GM20000 (cell line): ENCODE results near the gene CABLES1.
"Not testable (repeated sequence)": the region's sequence is repeated elsewhere in the genome, so short reads cannot be mapped to it uniquely, and the experiment has no call there.

Source experiments
- DNase-seq: peaks from one replicate; pipeline ENCODE4 v3.0.0; 2012; ENCODE audit warnings: low spot score
- TF ChIP-seq, protein P1 (sequence below): IDR thresholded peaks from 2 replicates; pipeline ENCODE4 v1.5.1; 2012; ENCODE audit warnings: mild to moderate bottlenecking, control low read depth; ENCODE audit errors: extremely low read depth, missing control alignments

Gene CABLES1

DNA sequence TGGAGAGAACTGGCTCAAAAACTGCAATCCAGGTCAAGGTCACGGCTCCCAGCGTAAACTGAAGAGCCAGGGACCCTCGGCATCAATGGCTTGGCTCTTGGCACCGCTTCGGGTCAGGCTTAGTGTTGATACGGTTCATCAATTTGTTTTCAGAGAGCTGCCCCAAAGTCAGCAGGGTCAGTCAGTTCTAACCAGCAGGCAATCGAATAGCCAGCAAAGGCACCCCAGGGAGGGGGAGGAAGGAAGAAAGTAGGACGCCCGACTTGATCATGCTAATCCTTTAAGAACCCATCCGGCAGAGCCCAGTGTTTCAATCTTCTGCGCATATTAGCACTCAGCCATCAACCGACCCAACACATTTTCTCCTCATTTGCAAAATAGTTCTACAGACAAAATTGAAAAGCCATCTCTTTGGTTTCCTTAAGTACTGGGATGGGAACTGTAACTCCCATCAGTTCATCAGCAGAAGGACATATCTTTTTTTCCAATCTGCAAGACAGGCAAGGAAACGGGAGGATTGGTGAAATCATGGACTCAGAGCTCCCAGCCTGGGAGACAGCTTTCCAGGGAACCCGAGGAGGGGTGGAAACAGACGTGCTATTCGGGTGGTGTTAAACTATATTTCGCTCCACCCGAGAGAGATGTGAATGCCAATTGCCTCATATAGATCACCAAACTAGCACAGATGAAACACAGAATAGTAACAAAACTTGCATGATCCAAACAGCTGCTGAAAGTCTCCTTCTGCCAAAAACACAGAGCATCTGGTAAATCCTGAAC is 40.7 kb upstream of the CABLES1 start:
- TF ChIP-seq, protein P1, sequence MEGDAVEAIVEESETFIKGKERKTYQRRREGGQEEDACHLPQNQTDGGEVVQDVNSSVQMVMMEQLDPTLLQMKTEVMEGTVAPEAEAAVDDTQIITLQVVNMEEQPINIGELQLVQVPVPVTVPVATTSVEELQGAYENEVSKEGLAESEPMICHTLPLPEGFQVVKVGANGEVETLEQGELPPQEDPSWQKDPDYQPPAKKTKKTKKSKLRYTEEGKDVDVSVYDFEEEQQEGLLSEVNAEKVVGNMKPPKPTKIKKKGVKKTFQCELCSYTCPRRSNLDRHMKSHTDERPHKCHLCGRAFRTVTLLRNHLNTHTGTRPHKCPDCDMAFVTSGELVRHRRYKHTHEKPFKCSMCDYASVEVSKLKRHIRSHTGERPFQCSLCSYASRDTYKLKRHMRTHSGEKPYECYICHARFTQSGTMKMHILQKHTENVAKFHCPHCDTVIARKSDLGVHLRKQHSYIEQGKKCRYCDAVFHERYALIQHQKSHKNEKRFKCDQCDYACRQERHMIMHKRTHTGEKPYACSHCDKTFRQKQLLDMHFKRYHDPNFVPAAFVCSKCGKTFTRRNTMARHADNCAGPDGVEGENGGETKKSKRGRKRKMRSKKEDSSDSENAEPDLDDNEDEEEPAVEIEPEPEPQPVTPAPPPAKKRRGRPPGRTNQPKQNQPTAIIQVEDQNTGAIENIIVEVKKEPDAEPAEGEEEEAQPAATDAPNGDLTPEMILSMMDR = no peak
- no peak for DNase-seq

DNA sequence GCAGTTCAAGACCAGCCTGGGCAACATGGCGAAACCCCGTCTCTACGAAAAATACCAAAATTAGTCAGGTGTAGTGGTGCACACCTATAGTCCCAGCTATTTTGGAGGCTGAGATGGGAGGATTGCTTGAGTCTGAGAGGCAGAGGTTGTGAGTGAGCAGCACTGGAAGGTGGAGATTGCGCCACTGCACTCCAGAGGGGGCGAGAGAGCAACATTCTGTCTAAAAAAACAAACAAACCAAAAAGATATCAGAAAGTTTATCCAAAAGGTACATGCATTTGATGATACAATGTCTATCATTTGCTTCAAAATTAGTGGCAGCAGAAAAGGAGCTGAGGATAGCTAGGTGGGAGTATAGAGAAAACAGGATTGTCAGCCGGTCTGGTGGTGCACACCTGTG is 39.8 kb upstream of the CABLES1 start:
- TF ChIP-seq, protein P1 = no peak
- DNase-seq = no peak

DNA sequence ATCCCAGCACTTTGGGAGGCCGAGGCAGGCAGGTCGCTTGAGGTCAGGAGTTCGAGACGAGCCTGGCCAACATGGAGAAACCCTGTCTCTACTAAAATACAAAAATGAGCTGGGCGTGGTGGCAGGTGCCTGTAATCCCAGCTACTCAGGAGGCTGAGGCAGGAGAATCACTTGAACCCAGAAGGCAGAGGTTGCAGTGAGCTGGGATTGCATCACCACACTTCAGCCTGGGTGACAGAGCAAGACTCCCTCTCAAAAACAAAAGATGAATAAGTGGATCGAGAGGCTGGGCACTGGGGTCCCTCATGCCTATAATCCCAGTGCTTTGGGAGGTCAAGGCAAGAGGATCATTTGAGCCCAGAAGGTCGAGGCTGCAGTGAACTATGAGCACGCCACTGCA is 38.3 kb upstream of the CABLES1 start:
- DNase-seq = not testable (repeated sequence)

DNA sequence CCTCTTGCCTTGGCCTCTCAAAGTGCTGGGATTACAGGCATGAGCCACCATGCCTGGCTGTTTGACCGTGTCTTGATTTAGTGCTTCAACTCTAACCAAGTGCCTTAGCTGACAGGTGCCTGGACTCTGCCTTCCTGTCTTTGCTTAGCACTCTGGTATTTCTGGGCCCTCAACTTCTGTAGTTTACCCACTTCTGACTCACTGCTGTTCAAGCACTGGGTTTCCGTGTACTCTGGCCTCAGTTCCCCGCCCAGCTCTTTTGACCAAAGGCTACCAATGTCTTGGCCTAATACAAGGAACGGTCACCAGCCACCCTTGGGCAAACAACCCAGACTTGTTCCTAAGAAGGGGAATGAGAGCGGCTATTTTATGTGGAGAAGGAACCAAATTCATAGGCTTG is 35.7 kb upstream of the CABLES1 start:
- TF ChIP-seq, protein P1 = no peak
- no peak for DNase-seq

DNA sequence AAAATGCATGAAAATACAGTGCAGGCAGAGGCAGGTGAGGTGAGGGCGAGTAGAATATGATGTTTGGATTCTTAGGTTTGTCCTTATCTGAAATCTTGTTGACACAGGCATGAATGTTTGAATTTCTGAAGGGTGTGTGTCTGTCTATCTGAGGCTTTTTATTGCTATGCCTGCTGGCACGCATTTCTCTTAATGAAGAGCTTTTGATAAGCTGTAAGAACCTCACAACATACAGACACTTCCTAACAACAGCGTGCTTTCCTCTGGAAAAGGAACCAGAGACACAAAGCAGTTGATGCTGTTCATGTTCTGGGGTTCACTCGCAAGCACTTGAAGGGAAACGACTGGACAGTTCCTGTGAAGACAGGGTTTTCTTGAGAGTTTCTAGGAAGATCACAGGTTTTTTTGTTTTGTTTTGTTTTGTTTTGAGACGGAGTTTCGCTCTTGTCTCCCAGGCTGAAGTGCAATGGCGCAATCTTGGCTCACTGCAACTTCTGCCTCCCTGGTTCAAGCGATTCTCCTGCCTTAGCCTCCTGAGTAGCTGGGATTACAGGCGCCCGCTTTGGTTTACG is 33.3 kb upstream of the CABLES1 start:
- DNase-seq = no peak
- TF ChIP-seq, protein P1 = no peak

DNA sequence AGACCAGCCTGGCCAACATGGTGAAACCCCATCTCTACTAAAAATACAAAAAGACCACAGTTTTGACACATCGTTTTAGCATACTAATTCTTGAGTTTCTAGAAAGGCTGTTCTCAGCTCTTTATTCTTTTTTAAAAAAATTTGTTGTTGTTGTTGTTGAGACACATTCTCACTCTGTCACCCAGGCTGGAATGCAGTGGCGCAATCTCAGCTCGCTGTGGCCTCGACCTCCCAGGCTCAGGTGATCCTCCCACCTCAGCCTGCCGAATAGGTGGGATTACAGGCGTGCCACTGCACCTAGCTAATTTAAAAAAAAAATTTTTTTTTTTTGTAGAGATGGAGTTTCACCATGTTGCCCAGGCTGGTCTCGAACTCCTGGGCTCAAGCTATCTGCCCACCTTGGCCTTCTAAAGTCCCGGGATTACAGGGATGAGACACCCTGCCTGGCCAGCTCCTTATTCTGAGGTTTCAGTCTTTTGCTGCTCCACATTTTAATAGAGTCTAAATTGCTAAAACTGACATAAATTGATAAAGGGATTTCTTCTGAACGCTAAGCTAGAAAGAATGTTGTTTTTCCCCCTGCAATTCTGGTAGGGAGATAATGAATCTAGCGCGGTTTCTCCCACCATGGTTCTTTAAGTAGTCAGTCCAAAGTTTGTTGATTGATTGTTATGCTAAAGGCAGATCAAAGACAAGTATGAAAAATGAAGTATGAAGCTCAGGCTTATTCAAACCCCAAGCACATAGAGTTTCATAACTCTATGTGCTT is 32.6 kb upstream of the CABLES1 start:
- no peak for DNase-seq
- TF ChIP-seq, protein P1 = no peak

DNA sequence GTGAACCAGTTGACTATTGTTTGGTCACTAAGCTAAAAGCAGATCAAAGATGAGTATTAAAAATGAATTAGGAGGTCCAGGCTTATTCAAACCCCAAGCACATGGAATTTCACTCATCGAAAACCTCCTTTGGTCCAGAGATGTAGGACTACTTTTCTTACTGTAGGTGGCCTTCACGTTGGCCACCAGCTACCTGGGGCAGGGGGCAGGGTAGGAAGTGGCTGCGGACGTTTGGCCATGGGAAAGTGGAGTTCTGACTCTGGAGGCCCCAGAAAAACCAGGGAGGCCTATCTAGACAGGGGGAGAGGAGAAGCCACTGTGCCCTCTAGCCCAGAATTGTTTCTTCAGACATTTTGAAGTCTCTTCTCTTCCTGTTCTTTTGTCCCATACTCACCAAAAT is 31.8 kb upstream of the CABLES1 start:
- DNase-seq = no peak
- TF ChIP-seq, protein P1 = no peak

DNA sequence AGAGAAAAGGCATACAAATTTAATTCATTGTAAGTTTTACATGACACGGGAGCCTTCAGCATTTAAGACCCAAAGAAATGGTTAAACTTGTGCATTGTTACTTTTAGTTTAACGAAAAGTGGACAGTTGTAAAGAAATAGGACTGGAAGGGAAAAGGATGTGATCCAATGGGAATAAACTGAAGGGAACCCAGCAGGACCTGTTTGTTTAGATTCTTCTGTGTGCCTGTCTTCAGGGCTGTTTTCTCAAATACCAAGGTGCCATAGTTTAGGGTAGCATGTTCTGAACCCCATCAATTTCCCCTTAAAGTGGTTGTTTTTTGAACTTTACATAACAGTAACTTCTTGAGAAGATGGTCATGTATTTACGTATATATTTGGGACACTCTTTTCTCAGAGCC is 30.3 kb upstream of the CABLES1 start:
- TF ChIP-seq, protein P1 = no peak
- DNase-seq = no peak
